Body of pancreas (tissue), 4 donors: ENCODE data around the gene ADAMTS2. TPM values are rescaled to one million over a fixed set of nuclear protein-coding genes. Genes with fewer than 3 reads are reported as not detected.
A peak's percentile ranks its signal among the peaks of the same experiment; 100 is the strongest.

ENCODE experiments used
- ATAC-seq: fragments of 150-250 bp; one replicate; pipeline ENCODE4 v1.9.1; 2016
- DNase-seq, 4 donors: peaks; one replicate each; pipeline ENCODE4 v3.0.0-alpha.2; 2019
- H3K27ac ChIP-seq, 4 donors: fragments of 200-600 bp; sonication (generic); 1 replicate in 3 of 4; 2 replicates in 1 of 4; pipeline versions ENCODE4 v1.5.1 to v1.6.1; 2016 to 2019; ENCODE audit warnings: mild to moderate bottlenecking in 1 of 4, mixed read lengths in 1 of 4, moderate library complexity in 1 of 4
- H3K27me3 ChIP-seq, 2 donors: fragments of 200-600 bp; sonication (generic); one replicate each; pipeline ENCODE4 v1.6.0; 2016; ENCODE audit warnings: mild to moderate bottlenecking in 1 of 2
- H3K36me3 ChIP-seq, 2 donors: fragments of 200-600 bp; sonication (generic); replicated peaks in 1 of 2; 2 replicates each; pipeline ENCODE4 v1.5.1; 2016; ENCODE audit warnings: low read depth in 2 of 2; ENCODE audit not compliant: insufficient read depth in 1 of 2
- H3K4me1 ChIP-seq: fragments of 200-600 bp; sonication (generic); one replicate; pipeline ENCODE4 v1.6.0; 2016
- H3K4me3 ChIP-seq, 2 donors: fragments of 200-600 bp; sonication (generic); 1 replicate in 1 of 2; 2 replicates in 1 of 2; pipeline ENCODE4 v1.5.1; 2016 to 2019
- H3K9me3 ChIP-seq, 3 donors: fragments of 200-600 bp; sonication (generic); 1 replicate in 2 of 3; 2 replicates in 1 of 3; pipeline ENCODE4 v1.5.1; 2016
- POLR2A ChIP-seq, 3 donors: fragments of 450-650 bp; IDR thresholded peaks; one replicate each; pipeline ENCODE4 v1.6.1; 2016; ENCODE audit warnings: antibody characterized with exemption in 3 of 3, mild to moderate bottlenecking in 2 of 3
- WGBS, 2 donors: methylation state at CpG; one replicate each; pipeline ENCODE4 v1.1.5; 2017; 5-methylcytosine and 5-hydroxymethylcytosine counted together
- intact Hi-C: fragments of 100-400 bp; cut with DNase I; formaldehyde crosslinking; loops from one replicate; pipeline ENCODE4 v1.15.1; 2023
- total RNA-seq, 2 donors: library from RNA; depleted of rRNA; stranded (reverse); fragments of >200 nt; gene quantifications; one replicate each; pipeline ENCODE4 v1.1.0, GENCODE V29; 2016
- TF ChIP-seq, protein P1 (sequence below), 7 experiments: fragments of 450-650 bp in 4 of 7; fragments of 200-600 bp in 3 of 7; sonication (generic) in 3 of 7; IDR thresholded peaks; one replicate each; pipeline ENCODE4 v1.5.1; 2016 to 2019; ENCODE audit warnings: antibody characterized with exemption in 7 of 7

ADAMTS2 gene
- total RNA-seq, 2 donors from 2014 or later: 9.1 to 19.1 TPM

- intact Hi-C loops: no loop called here
- ATAC-seq (no peak), DNase-seq (peak in 1 of 4 donors; percentile 6)
- H3K4me3 ChIP-seq: no peak overlapping the region
- no peaks in the 10 kb centered on the region for H3K4me1 ChIP-seq
- no peak overlapping the region for H3K27ac ChIP-seq
- H3K36me3 ChIP-seq: no peaks in the 10 kb centered on the region
- TF ChIP-seq, protein P1, sequence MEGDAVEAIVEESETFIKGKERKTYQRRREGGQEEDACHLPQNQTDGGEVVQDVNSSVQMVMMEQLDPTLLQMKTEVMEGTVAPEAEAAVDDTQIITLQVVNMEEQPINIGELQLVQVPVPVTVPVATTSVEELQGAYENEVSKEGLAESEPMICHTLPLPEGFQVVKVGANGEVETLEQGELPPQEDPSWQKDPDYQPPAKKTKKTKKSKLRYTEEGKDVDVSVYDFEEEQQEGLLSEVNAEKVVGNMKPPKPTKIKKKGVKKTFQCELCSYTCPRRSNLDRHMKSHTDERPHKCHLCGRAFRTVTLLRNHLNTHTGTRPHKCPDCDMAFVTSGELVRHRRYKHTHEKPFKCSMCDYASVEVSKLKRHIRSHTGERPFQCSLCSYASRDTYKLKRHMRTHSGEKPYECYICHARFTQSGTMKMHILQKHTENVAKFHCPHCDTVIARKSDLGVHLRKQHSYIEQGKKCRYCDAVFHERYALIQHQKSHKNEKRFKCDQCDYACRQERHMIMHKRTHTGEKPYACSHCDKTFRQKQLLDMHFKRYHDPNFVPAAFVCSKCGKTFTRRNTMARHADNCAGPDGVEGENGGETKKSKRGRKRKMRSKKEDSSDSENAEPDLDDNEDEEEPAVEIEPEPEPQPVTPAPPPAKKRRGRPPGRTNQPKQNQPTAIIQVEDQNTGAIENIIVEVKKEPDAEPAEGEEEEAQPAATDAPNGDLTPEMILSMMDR (IDR thresholded peaks at IDR 0.05): no peak
- no peak for TF ChIP-seq POLR2A (IDR thresholded peaks at IDR 0.05)
- WGBS, 2 donors: 39 to 54% methylated on average over 3 to 14 of the region's 14 CpGs
- no peaks in the 10 kb centered on the region for H3K9me3 ChIP-seq
- H3K27me3 ChIP-seq: no peaks in the 10 kb centered on the region
Measured at GRCh38 chr5:179128976-179129375, 216.3 kb downstream of the ADAMTS2 start.

DNA sequence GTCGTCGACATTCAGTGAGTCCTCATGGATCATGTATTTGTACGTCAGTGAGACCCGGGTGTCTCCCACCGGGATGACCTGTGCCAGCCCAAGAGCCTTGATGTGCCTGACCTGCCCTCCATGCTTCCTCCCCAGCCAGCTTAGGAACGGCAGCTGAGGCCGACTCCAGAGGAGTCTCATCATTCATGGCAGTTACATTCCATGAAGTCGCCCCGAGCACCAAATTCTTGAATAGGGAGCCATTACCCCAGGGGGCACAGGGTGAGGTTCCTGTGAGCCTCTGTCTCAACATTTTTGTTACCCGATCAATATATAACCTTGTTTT, 217.3 kb downstream of the ADAMTS2 start:
- no peak overlapping the region for H3K27ac ChIP-seq
- H3K4me3 ChIP-seq: no peak overlapping the region
- no peaks in the 10 kb centered on the region for H3K4me1 ChIP-seq
- intact Hi-C loops: no loop called here
- ATAC-seq (no peak), DNase-seq (no peak)
- WGBS, 2 donors: 74 to 76% methylated on average over 10 of the region's 10 CpGs
- TF ChIP-seq, protein P1 (IDR thresholded peaks at IDR 0.05): no peak
- no peak for TF ChIP-seq POLR2A (IDR thresholded peaks at IDR 0.05)
- H3K36me3 ChIP-seq: no peaks in the 10 kb centered on the region
- no peaks in the 10 kb centered on the region for H3K27me3 ChIP-seq
- no peaks in the 10 kb centered on the region for H3K9me3 ChIP-seq

DNA sequence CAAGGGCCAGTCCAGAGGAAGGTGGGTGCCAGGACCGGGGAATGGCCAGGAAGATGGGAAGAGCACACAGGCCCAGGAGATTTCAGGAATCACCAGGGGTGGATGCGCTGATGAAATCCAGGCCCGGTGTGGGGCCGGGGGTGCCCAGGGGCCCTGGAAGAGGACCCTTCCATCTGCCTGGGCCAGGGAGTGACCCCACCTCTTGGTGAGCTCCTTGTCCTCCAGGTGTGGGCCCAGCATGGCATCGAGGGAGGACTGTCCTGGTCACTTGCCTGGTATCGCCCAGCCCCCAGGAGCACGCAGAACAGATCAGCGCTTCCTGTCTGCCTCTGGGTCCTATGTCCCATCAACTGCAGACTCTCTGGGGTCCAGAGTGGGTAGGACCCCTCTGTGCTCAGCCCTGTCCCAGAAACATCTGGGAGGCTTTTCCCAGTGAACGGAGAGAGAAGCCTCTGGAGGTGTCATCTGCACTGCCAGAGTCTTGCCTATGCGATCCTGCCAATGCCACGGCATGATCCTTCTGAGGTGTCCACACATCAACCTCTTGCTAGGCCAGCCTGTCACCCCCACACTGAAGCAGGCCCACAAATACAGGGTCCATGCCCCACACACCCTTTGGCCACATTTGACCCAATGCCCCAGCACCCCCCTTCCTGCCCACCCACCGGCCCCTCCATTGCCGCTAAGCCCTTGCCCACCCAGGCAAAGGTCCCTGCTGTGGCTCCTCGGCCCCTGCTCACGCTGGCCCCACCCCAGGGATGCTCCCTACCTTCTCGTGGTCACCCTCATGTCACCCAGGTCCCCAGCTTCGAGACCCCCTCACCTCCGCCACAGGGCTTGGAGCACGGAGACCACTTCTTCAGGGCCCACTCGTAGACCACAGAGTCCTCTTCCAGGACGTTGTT, 217.9 kb downstream of the ADAMTS2 start:
- intact Hi-C loops: no loop called here
- no peaks in the 10 kb centered on the region for H3K9me3 ChIP-seq
- TF ChIP-seq, protein P1 (IDR thresholded peaks at IDR 0.05): no peak
- no peak for TF ChIP-seq POLR2A (IDR thresholded peaks at IDR 0.05)
- H3K4me3 ChIP-seq: no peak overlapping the region
- peak in 2 of 4 donors; percentile 4 to 5 for DNase-seq
- ATAC-seq: no peak
- H3K27ac ChIP-seq: no peak overlapping the region
- H3K36me3 ChIP-seq: no peaks in the 10 kb centered on the region
- no peaks in the 10 kb centered on the region for H3K27me3 ChIP-seq
- no peaks in the 10 kb centered on the region for H3K4me1 ChIP-seq
- WGBS, 2 donors: 81 to 84% methylated on average over 10 to 21 of the region's 21 CpGs

DNA sequence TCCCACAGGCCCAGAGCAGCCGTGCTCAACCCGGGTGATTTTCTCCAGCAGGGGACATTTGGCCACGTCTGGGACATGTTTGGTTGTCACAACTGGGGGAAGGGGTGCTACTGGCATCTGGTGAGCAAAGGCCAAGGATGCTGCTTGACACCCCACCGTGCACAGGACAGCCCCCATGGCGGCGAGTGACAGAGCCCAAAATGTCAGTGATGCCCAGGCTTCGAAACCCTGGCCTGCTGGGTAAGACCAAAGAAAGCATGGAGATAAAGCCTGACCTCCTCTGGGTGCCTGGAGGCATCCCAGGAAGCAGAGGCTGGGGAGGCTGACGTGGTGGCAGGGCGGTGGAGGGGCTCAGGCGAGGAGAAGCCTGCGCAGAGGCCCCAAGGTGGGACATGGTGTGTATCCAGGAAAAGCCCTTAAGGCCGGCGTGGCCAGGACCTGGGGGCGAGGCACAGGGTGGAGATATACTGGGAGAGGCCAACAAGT, 218.7 kb downstream of the ADAMTS2 start:
- Histone ChIP-seq H3K27ac (no peak overlapping the region), H3K4me3 (no peak overlapping the region), H3K9me3 (no peaks in the 10 kb centered on the region), H3K36me3 (no peaks in the 10 kb centered on the region), H3K27me3 (no peaks in the 10 kb centered on the region), H3K4me1 (no peaks in the 10 kb centered on the region)
- intact Hi-C loops: no loop called here
- 80 to 82% methylated on average over 11 to 14 of the region's 14 CpGs for WGBS, 2 donors
- ATAC-seq (no peak), DNase-seq (peak in 1 of 4 donors; percentile 4)
- TF ChIP-seq, protein P1 (IDR thresholded peaks at IDR 0.05): no peak
- TF ChIP-seq POLR2A (IDR thresholded peaks at IDR 0.05): no peak
